Hippocampal formation (tissue), 2 donors: Measurements from ENCODE around the gene PRKN.
A peak's percentile ranks its signal among the peaks of the same experiment; 100 is the strongest.
"Not testable (repeated sequence)": the region's sequence is repeated elsewhere in the genome, so short reads cannot be mapped to it uniquely, and the experiment has no call there.

Source experiments
- DNase-seq, 2 donors: peaks; one replicate each; lab custom pipeline; 2025; lab: John Stamatoyannopoulos, UW

Gene PRKN

GRCh38 chr6:161847628-161848027, 879.9 kb downstream of the PRKN start:
- DNase-seq = no peak

- no peak for DNase-seq
Measured at GRCh38 chr6:161844804-161845203, 882.8 kb downstream of the PRKN start.

- DNase-seq = no peak
Measured at GRCh38 chr6:161843066-161843465, 884.5 kb downstream of the PRKN start.

GRCh38 chr6:161840380-161840779, 887.2 kb downstream of the PRKN start:
- DNase-seq = no peak

- DNase-seq = no peak
Measured at GRCh38 chr6:161838306-161839035, 889.1 kb downstream of the PRKN start.

- no peak for DNase-seq
Measured at GRCh38 chr6:161837854-161838253, 889.7 kb downstream of the PRKN start.

- no peak for DNase-seq
Measured at GRCh38 chr6:161837449-161837735, 890.2 kb downstream of the PRKN start.

GRCh38 chr6:161836643-161837448, 890.7 kb downstream of the PRKN start:
- peak in 1 of 2 donors; percentile 50 for DNase-seq

GRCh38 chr6:161835500-161836215, 891.9 kb downstream of the PRKN start:
- peak in 1 of 2 donors; percentile 24 for DNase-seq

GRCh38 chr6:161834426-161834825, 893.1 kb downstream of the PRKN start:
- no peak for DNase-seq

GRCh38 chr6:161833099-161833860, 894.3 kb downstream of the PRKN start:
- no peak for DNase-seq

GRCh38 chr6:161832622-161833021, 894.9 kb downstream of the PRKN start:
- no peak for DNase-seq

- DNase-seq = no peak
Measured at GRCh38 chr6:161830866-161831616, 896.5 kb downstream of the PRKN start.

GRCh38 chr6:161829291-161829729, 898.3 kb downstream of the PRKN start:
- DNase-seq = peak; percentile 47 to 62

GRCh38 chr6:161828355-161828754, 899.2 kb downstream of the PRKN start:
- no peak for DNase-seq

GRCh38 chr6:161826512-161826911, 901.1 kb downstream of the PRKN start:
- no peak for DNase-seq

- not testable (repeated sequence) for DNase-seq
Measured at GRCh38 chr6:161822204-161822603, 905.4 kb downstream of the PRKN start.

GRCh38 chr6:161817881-161818280, 909.7 kb downstream of the PRKN start:
- DNase-seq = no peak

- no peak for DNase-seq
Measured at GRCh38 chr6:161815965-161816364, 911.6 kb downstream of the PRKN start.

GRCh38 chr6:161813156-161813555, 914.4 kb downstream of the PRKN start:
- DNase-seq = no peak

- DNase-seq = no peak
Measured at GRCh38 chr6:161809971-161810370, 917.6 kb downstream of the PRKN start.
